Measurements from ENCODE around the gene CD38.

The CD38 gene

GRCh38 chr4:15870921-15871664, 93.0 kb downstream of the CD38 start:
- no peak for DNase-seq

DNA sequence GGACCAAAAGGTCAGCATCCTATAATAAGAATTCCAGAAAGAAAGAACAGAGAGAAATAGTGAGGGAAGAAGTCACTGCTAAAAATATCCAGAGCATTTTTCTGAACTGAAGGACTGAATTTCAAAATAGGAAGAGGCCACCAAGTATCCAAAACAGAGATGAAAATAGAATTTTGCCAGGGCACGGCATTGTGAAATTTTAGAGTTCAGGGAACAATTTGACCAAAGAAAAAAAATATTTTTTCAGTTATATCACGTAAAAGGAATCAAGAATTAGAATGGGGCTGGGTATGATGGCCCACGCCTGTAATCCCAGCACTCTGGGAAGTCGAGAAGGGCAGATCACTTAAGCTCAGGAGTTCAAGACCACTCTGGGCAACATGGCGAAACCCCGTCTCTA, 95.0 kb downstream of the CD38 start:
- DNase-seq, result no peak

- no peak for DNase-seq
Observed at GRCh38 chr4:15874671-15875070, 96.5 kb downstream of the CD38 start.

DNA sequence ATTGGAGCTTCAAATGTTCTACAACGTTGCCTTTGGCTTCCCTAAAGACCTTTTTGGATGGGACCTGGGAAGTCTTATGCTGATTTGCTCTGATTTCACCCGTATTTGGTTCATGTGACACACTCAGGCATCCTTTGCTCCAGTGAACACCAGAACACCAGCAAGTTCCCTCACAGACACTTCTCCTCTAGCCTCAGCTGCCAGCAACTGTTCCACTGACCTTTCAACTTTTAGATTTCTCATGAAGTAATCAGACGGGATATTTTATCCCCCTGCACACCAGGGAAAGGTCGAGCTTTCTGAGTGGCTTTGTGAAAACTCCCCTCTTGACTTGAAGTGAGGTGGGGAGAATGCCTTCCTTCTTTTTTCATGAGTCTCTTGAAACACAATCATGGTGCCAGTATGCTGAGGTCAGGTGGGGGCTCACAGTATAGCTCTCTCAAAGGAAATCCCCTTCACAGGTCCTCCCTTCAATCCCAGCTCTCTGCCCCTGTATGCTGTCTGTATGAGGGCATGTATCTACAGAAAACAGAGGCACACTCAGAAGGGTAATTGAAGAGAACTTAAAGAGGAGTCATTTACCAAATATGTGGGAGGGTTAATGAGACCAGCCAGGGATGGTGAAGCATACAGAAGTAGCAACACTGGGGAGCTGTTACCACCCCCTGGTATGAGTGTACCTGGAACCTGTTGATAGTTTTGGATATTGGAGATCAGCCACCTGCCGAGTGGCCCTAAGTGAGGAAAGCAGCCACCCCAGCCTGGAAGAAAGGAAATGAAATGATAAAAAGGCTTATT, 97.7 kb downstream of the CD38 start:
- DNase-seq, result no peak

- DNase-seq, result no peak
Observed at GRCh38 chr4:15878011-15878410, 99.9 kb downstream of the CD38 start.

GRCh38 chr4:15881820-15882219, 103.7 kb downstream of the CD38 start:
- no peak for DNase-seq

- DNase-seq, result no peak
Observed at GRCh38 chr4:15882675-15883086, 104.6 kb downstream of the CD38 start.

DNA sequence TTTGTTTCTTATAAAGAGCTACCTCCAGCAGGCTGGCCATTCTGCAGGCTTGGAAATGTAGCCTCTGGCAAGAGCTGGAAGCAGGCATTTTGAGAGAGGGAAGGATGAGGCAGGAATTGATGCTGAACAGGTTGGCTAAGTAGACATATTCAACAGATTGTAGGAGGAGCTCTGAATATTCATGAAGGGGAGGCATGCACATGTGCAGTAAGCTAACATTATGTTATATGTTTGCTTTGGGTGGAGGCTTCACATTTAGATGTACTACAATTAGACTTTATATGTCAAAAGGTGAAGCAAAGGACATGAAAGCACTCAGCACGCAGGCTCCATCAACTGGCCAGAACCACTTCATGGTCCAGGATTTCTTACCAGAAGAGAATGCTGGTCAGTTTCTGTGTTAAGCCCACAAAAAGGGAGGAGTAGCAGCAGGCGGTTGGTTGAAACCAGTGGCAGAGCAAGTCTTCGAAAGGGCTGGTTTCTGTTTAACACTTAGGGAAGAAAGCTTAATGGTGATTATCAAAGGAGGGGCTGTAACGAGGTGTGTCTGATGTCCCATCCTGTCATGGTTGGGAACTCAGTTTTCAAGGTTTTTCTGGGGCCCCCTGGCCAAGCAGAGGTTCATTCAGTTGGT, 105.6 kb downstream of the CD38 start:
- DNase-seq, result no peak

GRCh38 chr4:15884666-15885065, 106.5 kb downstream of the CD38 start:
- no peak for DNase-seq

GRCh38 chr4:15885422-15885821, 107.3 kb downstream of the CD38 start:
- DNase-seq, result no peak

DNA sequence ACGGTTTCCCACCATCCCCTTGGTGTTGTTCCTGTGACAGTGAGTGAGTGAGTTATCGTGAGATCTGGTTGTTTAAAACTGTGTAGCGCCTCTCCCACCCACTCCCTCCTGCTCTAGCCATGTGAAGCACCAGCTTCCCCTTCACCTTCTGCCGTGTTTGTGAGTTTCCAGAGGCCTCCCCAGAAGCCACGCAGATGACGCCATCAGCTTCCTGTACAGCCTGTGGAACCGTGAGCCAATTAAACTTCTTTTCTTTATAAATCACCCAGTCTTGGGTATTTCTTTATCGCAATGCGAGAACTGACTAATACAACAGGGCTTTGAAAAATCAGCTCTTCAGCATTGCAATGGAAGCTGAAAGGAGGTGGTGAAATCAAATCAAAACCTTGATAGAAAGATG, 110.4 kb downstream of the CD38 start:
- DNase-seq, result no peak

DNA sequence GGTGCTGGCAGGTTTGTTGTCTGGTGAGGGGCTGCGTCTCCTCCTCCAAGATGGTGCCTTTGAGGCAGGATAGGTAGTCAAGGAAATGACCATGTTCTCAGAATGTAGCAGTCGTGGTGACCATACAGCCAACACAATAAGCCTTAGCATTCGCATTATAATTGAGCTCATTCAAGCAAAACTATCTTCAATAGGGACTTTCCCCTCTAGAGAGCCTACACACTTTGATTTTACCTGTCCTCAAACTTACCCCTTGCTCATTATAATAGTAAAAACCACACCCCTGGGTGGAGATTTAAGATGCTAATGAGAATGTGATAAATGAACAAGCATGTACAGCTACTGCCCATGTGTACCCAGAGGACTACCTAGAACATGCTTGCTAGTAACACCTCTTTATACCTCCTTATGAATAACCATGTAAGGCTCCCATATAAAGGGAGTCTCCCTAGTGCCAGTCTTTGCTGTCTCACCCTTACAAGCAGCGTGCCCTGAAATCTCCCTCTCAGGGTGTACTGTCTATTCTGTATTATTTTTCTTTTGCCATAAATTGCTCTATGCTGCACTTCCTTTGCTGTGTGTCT, 112.2 kb downstream of the CD38 start:
- no peak for DNase-seq

DNA sequence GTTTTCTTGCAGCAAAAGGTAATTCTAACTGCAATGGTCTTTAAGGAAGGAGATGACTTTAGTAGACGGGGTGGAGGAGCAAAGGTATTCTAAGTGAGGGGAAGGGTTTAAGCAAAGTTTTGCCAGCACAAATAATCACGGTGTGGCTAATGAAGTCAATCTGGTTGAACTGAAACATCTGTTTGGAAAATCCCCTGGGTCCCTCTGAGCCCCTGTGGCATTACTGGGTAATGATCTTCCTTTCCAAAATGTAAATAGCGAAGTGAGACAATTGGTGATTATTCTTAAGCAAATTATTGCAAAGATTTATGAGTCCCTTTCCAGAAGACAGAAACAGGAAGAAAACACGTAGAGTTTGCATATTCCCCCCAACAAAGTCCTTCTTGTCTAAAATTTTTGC, 113.2 kb downstream of the CD38 start:
- no peak for DNase-seq

- peak; percentile 34 for DNase-seq
Observed at GRCh38 chr4:15893962-15894361, 115.8 kb downstream of the CD38 start.

DNA sequence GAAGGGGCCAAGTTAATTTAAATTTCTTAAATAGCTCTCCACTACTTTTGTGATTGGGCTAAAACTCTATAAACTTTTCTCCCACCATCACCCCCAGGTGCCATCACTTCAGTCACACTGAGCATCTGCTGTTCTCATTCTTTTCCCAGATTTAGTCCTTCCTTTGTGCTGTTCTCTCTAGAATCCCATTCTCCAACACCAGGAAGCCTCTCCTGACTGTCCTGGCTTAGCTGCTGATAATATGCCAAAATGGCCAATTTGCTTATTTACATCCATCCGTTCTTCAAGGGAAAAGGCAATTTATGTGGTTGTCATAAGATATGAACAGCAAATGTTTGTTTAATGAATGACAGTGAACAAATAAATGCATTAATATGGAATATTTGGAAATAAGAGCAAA, 116.3 kb downstream of the CD38 start:
- no peak for DNase-seq

GRCh38 chr4:15894921-15895916, 117.1 kb downstream of the CD38 start:
- no peak for DNase-seq

- no peak for DNase-seq
Observed at GRCh38 chr4:15897577-15897976, 119.4 kb downstream of the CD38 start.

GRCh38 chr4:15898902-15899301, 120.8 kb downstream of the CD38 start:
- DNase-seq, result no peak

DNA sequence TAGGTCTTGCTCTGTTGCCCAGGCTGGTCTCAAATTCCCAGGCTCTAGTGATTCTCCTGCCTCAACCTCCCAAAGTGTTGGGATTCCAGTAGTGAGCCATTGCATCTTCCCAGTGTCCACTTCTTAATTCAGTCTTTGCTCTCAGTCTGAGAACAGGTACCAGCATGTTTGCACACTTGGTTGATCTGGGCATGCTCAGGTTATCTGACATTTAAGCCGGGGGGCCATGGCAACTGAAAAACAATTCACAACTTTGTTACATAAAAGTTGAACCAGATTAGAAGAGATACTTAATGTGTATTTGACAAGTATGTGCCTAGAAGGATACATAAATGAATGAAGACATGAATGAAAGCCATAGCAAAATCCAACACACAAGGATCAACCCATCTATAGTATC, 121.4 kb downstream of the CD38 start:
- DNase-seq, result no peak

- no peak for DNase-seq
Observed at GRCh38 chr4:15901007-15901406, 122.9 kb downstream of the CD38 start.

GRCh38 chr4:15901998-15902397, 123.9 kb downstream of the CD38 start:
- no peak for DNase-seq

DNA sequence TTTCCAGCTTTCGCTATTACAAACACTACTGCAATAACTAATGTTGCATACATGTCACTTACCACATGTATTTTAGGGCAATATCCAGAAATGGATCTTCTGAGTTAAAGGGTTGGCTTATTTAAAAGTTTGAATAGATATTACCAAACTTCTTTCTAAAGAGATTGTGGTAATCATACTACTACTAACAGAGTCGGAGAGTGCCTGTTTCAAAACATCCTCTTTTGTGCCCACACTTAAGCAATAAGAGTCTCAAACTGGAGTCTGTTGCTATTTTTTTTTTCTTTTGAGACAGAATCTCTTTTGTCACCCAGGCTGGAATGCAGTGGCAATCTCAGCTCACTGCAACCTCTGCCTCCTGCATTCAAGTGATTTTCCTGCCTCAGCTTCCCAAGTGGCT, 124.6 kb downstream of the CD38 start:
- DNase-seq, result no peak

All from 8988T (cell line).